ENCODE results near the gene AOPEP. TPM values are rescaled to one million over a fixed set of nuclear protein-coding genes. Genes with fewer than 3 reads are reported as not detected.

The AOPEP gene
- total and polyA plus RNA-seq, 2 of the 13 experiments (the other 11 are each of a cell fraction or from before 2014, with no cell fraction given): 22.2 to 41.6 TPM

DNA sequence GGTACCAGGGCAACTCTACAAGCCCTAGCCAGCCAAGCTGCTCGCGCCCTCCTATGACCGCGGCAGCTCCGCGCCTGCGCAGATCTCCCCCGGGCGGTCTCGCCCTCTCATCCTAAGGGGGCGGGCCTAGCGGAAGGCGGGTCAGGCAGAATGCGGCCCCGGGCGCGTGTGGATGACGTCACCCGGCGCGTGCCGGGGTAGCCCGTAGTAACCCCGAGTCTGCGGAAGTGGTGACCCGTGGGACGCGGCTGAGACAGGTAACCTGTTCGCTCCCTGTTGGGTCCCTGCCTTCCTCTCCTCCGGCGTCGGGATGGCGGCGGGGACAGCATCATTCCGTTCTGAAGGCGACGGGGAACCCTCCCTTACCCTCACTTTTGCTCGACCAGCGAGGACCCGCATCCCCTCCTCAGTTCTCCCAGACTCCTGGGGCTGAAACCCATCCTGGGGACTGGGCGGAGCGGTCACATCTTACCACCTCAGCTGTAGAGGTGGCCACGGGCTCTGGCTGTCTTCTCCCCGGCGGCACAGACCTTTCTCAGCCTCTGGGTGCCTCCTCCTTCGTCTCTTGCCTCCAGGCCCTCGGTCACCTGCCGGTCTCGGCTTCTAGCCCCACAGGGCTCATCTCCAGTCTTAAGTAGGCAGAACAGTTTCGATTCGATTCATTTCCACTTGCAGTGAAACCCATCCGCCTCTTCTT is at the start of gene AOPEP (continued):
- TF ChIP-seq, protein P1, sequence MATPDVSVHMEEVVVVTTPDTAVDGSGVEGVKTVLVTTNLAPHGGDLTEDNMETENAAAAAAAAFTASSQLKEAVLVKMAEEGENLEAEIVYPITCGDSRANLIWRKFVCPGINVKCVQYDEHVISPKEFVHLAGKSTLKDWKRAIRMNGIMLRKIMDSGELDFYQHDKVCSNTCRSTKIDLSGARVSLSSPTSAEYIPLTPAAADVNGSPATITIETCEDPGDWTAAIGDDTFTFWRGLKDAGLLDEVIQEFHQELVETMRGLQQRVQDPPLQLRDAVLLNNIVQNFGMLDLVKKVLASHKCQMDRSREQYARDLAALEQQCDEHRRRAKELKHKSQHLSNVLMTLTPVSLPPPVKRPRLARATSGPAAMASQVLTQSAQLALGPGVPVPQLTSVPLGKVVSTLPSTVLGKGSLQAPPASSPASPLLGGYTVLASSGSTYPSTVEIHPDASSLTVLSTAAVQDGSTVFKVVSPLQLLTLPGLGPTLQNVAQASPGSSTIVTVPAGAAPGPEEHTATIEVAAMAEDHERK (CRISPR knock-in tag; IDR thresholded peaks at IDR 0.05; ENCODE audit: low read depth): peak; percentile 34; the same call in 1 of the 2 replicates
- TF ChIP-seq EP300 (IDR thresholded peaks at IDR 0.05; ENCODE audit: low read depth in 2 of 2, low read length in 2 of 2): peak; percentile 12 to 47; a peak in 1 of 4 replicates
- no peak for TF ChIP-seq EP300 (CRISPR knock-in tag; IDR thresholded peaks at IDR 0.05; ENCODE audit: borderline replicate concordance)
- TF ChIP-seq ZNF556 (CRISPR knock-in tag; IDR thresholded peaks at IDR 0.05; ENCODE audit: borderline replicate concordance): no peak
- TF ChIP-seq MEIS2 (CRISPR knock-in tag; IDR thresholded peaks at IDR 0.05): 0 out of 2 replicates have a peak, but pooled peaks have one; percentile 51
- no peak; the same call in 1 of the 2 replicates for TF ChIP-seq MYNN (CRISPR knock-in tag; IDR thresholded peaks at IDR 0.05; ENCODE audit: low read depth)
- TF ChIP-seq MED13 (CRISPR knock-in tag; IDR thresholded peaks at IDR 0.05): 0 out of 2 replicates have a peak, but pooled peaks have one; percentile 36
- peak; percentile 45; the same call in 1 of the 2 replicates for TF ChIP-seq PHF21A (CRISPR knock-in tag; IDR thresholded peaks at IDR 0.05)
- TF ChIP-seq XRCC5 (optimal IDR thresholded peaks at IDR 0.05; ENCODE audit: low read length): no peak

DNA sequence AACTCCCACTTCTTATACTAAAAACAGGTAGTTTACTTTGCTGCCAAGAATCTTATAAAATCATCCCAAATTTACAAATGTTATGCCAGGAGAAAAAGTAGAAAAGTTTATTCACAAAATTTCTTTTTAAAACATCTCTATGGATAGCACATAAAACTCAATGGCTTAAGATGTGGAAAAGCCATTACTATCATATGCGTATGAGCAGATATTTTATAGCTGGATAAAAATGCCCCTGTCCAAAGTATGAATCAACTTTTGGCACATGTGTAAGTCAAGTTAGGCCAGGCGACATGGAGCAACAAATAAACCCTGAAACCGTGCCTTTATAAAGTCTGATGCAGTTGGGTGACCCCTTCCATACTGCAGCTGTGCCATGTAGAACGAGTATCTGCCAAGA is 48.6 kb upstream of the AOPEP start:
- no peaks in the 10 kb centered on the region for H3K27me3 ChIP-seq (ENCODE audit: control insufficient read depth in 1 of 2, insufficient read depth in 2 of 2, low read length in 2 of 2)
- FAIRE-seq (no peak), ATAC-seq (no peak), DNase-seq (ENCODE audit: low spot score) (no peak)
- no peak overlapping the region for H3K4me3 ChIP-seq (replicated peaks in 1 of 3; ENCODE audit: insufficient read depth in 1 of 3, low read depth in 2 of 3, low read length in 3 of 3)
- H3K4me2 ChIP-seq (ENCODE audit: low read depth, low read length): no peak overlapping the region
- no peaks in the 10 kb centered on the region for H3K9me3 ChIP-seq (ENCODE audit: low read length)
- no peak overlapping the region for H2AFZ ChIP-seq (ENCODE audit: low read length)
- H3K9ac ChIP-seq (ENCODE audit: insufficient read depth, low read depth, low read length): no peak overlapping the region
- POLR2A ChIA-PET: no interaction called here
- no peaks in the 10 kb centered on the region for H4K20me1 ChIP-seq (ENCODE audit: insufficient read depth, low read length)
- TF ChIP-seq, protein P2, sequence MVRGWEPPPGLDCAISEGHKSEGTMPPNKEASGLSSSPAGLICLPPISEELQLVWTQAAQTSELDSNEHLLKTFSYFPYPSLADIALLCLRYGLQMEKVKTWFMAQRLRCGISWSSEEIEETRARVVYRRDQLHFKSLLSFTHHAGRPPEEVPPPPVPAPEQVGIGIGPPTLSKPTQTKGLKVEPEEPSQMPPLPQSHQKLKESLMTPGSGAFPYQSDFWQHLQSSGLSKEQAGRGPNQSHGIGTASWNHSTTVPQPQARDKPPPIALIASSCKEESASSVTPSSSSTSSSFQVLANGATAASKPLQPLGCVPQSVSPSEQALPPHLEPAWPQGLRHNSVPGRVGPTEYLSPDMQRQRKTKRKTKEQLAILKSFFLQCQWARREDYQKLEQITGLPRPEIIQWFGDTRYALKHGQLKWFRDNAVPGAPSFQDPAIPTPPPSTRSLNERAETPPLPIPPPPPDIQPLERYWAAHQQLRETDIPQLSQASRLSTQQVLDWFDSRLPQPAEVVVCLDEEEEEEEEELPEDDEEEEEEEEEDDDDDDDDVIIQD (CRISPR knock-in tag; IDR thresholded peaks at IDR 0.05; ENCODE audit: low read depth): no peak
- TF ChIP-seq SALL2 (CRISPR knock-in tag; IDR thresholded peaks at IDR 0.05) (no peak), RAD51 (IDR thresholded peaks at IDR 0.05; ENCODE audit: borderline replicate concordance) (no peak), ZNF766 (CRISPR knock-in tag; IDR thresholded peaks at IDR 0.05; ENCODE audit: borderline replicate concordance) (no peak), KDM4B (CRISPR knock-in tag; IDR thresholded peaks at IDR 0.05) (no peak), FOXA1 (IDR thresholded peaks at IDR 0.05) (no peak), FOXA1 (CRISPR knock-in tag; IDR thresholded peaks at IDR 0.05) (no peak), ZNF790 (CRISPR knock-in tag; IDR thresholded peaks at IDR 0.05; ENCODE audit: borderline replicate concordance) (no peak), ZBTB21 (CRISPR knock-in tag; IDR thresholded peaks at IDR 0.05) (no peak), PHF21A (CRISPR knock-in tag; IDR thresholded peaks at IDR 0.05) (no peak)
- peaks cover 24% of the 10 kb centered on the region for H3K4me1 ChIP-seq (ENCODE audit: insufficient read depth, low read length)
- H3K27ac ChIP-seq (ENCODE audit: extremely low read length, insufficient read depth, low read length): no peak overlapping the region
- no peaks in the 10 kb centered on the region for H3K79me2 ChIP-seq (ENCODE audit: insufficient read depth, low read length)
- no peaks in the 10 kb centered on the region for H3K36me3 ChIP-seq (replicated peaks in 1 of 2; ENCODE audit: control insufficient read depth in 1 of 2, insufficient read depth in 2 of 2, low read length in 2 of 2)
- in situ Hi-C loops (cut with HindIII; ENCODE audit: extremely low pct_ligation_motif_present, low pct_unique_long_range_greater_than_20kb): no loop called here
- no TSS peak for BruUV-seq (replicated peaks)
- 49% methylated on average over 4 of the region's 4 CpGs for WGBS (ENCODE audit: low lambda C conversion rate)
- CTCF ChIA-PET (ENCODE audit: low intra/inter-chr PET ratio, low total read pairs): no interaction called here
- intact Hi-C loops (cut with micrococcal nuclease; ENCODE audit: unreplicated experiment): no loop called here
